Posterior vena cava (tissue), 2 donors: ENCODE results near the gene TRPM2. TPM values are rescaled to one million over a fixed set of nuclear protein-coding genes. Genes with fewer than 3 reads are reported as not detected.
A peak's percentile ranks its signal among the peaks of the same experiment; 100 is the strongest.
"Not testable (repeated sequence)": the region's sequence is repeated elsewhere in the genome, so short reads cannot be mapped to it uniquely, and the experiment has no call there.

Experiments used
- DNase-seq: peaks from one replicate; pipeline ENCODE4 v3.0.0-alpha.2; 2020; ENCODE audit warnings: low spot score
- intact Hi-C, 2 donors: fragments of 100-400 bp; cut with DNase I; formaldehyde crosslinking; loops; one replicate each; pipeline versions ENCODE4 v1.14.1 to v1.14.2; 2022 to 2023
- total RNA-seq, 2 donors: library from RNA; stranded (reverse); fragmentation: NEBNext Ultra II Directional; extraction: Animal tissue kit (Norgen Biotek cat#: 25700); gene quantifications; one replicate each; pipeline ENCODE4 v1.2.1, GENCODE V29; 2021
- donor health status: DM: yes; HTN: yes; CAD: no.
- donor health status: DM: yes; HTN: yes; CAD: no.

Gene TRPM2
- total RNA-seq, 2 donors from 2014 or later = 7.7 to 11.3 TPM

- intact Hi-C loops = no loop called here
Measured at GRCh38 chr21:44331650-44332307, 21.6 kb upstream of the TRPM2 start.

GRCh38 chr21:44332383-44332782, 21.0 kb upstream of the TRPM2 start:
- DNase-seq = no peak
- intact Hi-C loops = no loop called here

More at GRCh38 chr21:44331650-44332307, 21.6 kb upstream of the TRPM2 start:
- DNase-seq = no peak

- no peak for DNase-seq
- intact Hi-C loops = no loop called here
Measured at GRCh38 chr21:44332965-44333364, 20.5 kb upstream of the TRPM2 start.

- intact Hi-C loops = no loop called here
Measured at GRCh38 chr21:44333509-44334328, 19.7 kb upstream of the TRPM2 start.

GRCh38 chr21:44334329-44335030, 18.9 kb upstream of the TRPM2 start:
- no peak for DNase-seq
- intact Hi-C loops = no loop called here

More at GRCh38 chr21:44333509-44334328, 19.7 kb upstream of the TRPM2 start:
- no peak for DNase-seq

GRCh38 chr21:44335266-44336059, 18.0 kb upstream of the TRPM2 start:
- intact Hi-C loops = no loop called here
- DNase-seq = no peak

GRCh38 chr21:44337449-44337848, 16.0 kb upstream of the TRPM2 start:
- no peak for DNase-seq

GRCh38 chr21:44337941-44338895, 15.2 kb upstream of the TRPM2 start:
- no peak for DNase-seq
- intact Hi-C loops = no loop called here

More at GRCh38 chr21:44337449-44337848, 16.0 kb upstream of the TRPM2 start:
- intact Hi-C loops = no loop called here

GRCh38 chr21:44338971-44339910, 14.2 kb upstream of the TRPM2 start, which contains the start of gene CFAP410:
Gene CFAP410, minus strand, starts transcription at chr21:44339390. Its CDS starts 196 bp downstream, at chr21:44339194.
- intact Hi-C loops = no loop called here
- DNase-seq = peak; percentile 98

- intact Hi-C loops, DNase-seq: not testable (repeated sequence)
Measured at GRCh38 chr21:44341726-44342458, 11.5 kb upstream of the TRPM2 start.

GRCh38 chr21:44342981-44343380, 10.4 kb upstream of the TRPM2 start:
- intact Hi-C loops, DNase-seq: not testable (repeated sequence)

GRCh38 chr21:44344541-44345183, 8.8 kb upstream of the TRPM2 start:
- no peak for DNase-seq
- intact Hi-C loops = no loop called here

GRCh38 chr21:44345495-44345894, 7.9 kb upstream of the TRPM2 start:
- intact Hi-C loops = no loop called here
- DNase-seq = no peak

GRCh38 chr21:44347911-44348451, 5.4 kb upstream of the TRPM2 start:
- intact Hi-C loops = loop anchor here in 1 of 2 donors (2.0 kb wide), 1 partner anchor 457 kb away; no protein-coding TSS in a partner anchor
- DNase-seq = no peak

- DNase-seq = no peak
Measured at GRCh38 chr21:44348861-44349260, 4.6 kb upstream of the TRPM2 start.

More at GRCh38 chr21:44348861-44349260, 4.6 kb upstream of the TRPM2 start:
- intact Hi-C loops = no loop called here
